Mesothelial cell of epicardium (in vitro differentiated cells): ENCODE measurements around the gene ALK. TPM values are rescaled to one million over a fixed set of nuclear protein-coding genes. Genes with fewer than 3 reads are reported as not detected.

ENCODE experiments used
- DNase-seq, 2 experiments: peaks; one replicate each; pipeline ENCODE4 v3.0.0; 2021; ENCODE audit warnings: low spot score in 2 of 2; ENCODE audit not compliant: unreplicated experiment in 2 of 2
- H3K27ac Mint-ChIP-seq: 2 replicates; pipeline ENCODE4 v1.8.0; 2021; ENCODE audit warnings: mixed read lengths
- H3K27me3 Mint-ChIP-seq: 2 replicates; pipeline ENCODE4 v1.8.0; 2021; ENCODE audit warnings: low read depth, mixed read lengths
- H3K36me3 Mint-ChIP-seq: 2 replicates; pipeline ENCODE4 v1.8.0; 2021; ENCODE audit warnings: mixed read lengths
- H3K4me1 Mint-ChIP-seq: 2 replicates; pipeline ENCODE4 v1.8.0; 2021; ENCODE audit warnings: mixed read lengths
- H3K4me3 Mint-ChIP-seq: 2 replicates; pipeline ENCODE4 v1.8.0; 2021; ENCODE audit warnings: mild to moderate bottlenecking, moderate library complexity, mixed read lengths
- H3K9me3 Mint-ChIP-seq: 2 replicates; pipeline ENCODE4 v1.8.0; 2021; ENCODE audit warnings: mixed read lengths
- CTCF ChIP-seq: fragments of 200-600 bp; sonication (generic); IDR thresholded peaks from one replicate; pipeline ENCODE4 v1.5.0; 2021; ENCODE audit warnings: antibody characterized with exemption; ENCODE audit not compliant: unreplicated experiment
- total RNA-seq: library from RNA; stranded (reverse); gene quantifications from 3 replicates; pipeline ENCODE4 v1.2.1, GENCODE V29; 2021

The ALK gene
- total RNA-seq, 1 donor from 2014 or later, result 0.13 TPM

- H3K4me3 Mint-ChIP-seq, result no peak overlapping the region
- no peak for TF ChIP-seq CTCF
Measured at GRCh38 chr2:29811378-29811777, 110.0 kb downstream of the ALK start.

GRCh38 chr2:29810956-29811355, 110.4 kb downstream of the ALK start:
- Mint-ChIP-seq H3K27ac (no peak overlapping the region), H3K27me3 (peaks cover 4% of the 10 kb centered on the region), H3K4me3 (no peak overlapping the region), H3K4me1 (peaks cover 7% of the 10 kb centered on the region), H3K36me3 (no peaks in the 10 kb centered on the region), H3K9me3 (no peaks in the 10 kb centered on the region)
- TF ChIP-seq CTCF, result no peak
- DNase-seq, result no peak

More at GRCh38 chr2:29811378-29811777, 110.0 kb downstream of the ALK start:
- H3K4me1 Mint-ChIP-seq, result peaks cover 7% of the 10 kb centered on the region
- DNase-seq, result no peak
- peaks cover 4% of the 10 kb centered on the region for H3K27me3 Mint-ChIP-seq
- no peaks in the 10 kb centered on the region for H3K9me3 Mint-ChIP-seq
- H3K27ac Mint-ChIP-seq, result no peak overlapping the region
- H3K36me3 Mint-ChIP-seq, result no peaks in the 10 kb centered on the region

GRCh38 chr2:29808321-29808720, 113.1 kb downstream of the ALK start:
- DNase-seq, result no peak
- H3K9me3 Mint-ChIP-seq, result peaks cover 6% of the 10 kb centered on the region
- H3K4me1 Mint-ChIP-seq, result peaks cover 7% of the 10 kb centered on the region
- no peak overlapping the region for H3K27ac Mint-ChIP-seq
- H3K27me3 Mint-ChIP-seq, result peaks cover 4% of the 10 kb centered on the region
- H3K36me3 Mint-ChIP-seq, result no peaks in the 10 kb centered on the region
- no peak overlapping the region for H3K4me3 Mint-ChIP-seq
- no peak for TF ChIP-seq CTCF

DNA sequence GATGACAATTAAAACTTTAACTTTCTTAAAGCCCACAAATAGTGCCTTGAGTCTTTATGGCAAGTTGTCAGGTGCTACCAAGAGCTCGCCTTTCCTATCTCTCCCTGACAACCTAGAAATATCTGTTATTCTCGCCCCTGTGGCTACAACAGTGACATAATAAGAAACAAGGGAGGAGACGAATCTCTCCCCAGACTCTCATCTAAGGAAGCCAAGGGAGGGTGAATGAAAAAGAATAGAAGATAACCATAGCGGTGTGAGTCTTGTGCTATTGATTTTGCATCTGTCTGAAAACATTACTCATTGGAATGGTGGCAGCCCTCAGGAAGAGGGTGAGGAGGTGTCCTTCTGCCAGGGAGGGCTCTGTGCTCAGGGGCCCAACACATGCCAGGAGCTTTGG, 114.3 kb downstream of the ALK start:
- Mint-ChIP-seq H3K27ac (no peak overlapping the region), H3K9me3 (peaks cover 6% of the 10 kb centered on the region), H3K36me3 (no peaks in the 10 kb centered on the region), H3K4me3 (no peak overlapping the region), H3K27me3 (peaks cover 4% of the 10 kb centered on the region), H3K4me1 (peaks cover 7% of the 10 kb centered on the region)
- TF ChIP-seq CTCF, result no peak
- DNase-seq, result no peak

GRCh38 chr2:29806461-29806860, 114.9 kb downstream of the ALK start:
- Mint-ChIP-seq H3K27ac (no peak overlapping the region), H3K9me3 (peaks cover 6% of the 10 kb centered on the region), H3K27me3 (peaks cover 6% of the 10 kb centered on the region), H3K4me3 (no peak overlapping the region), H3K36me3 (no peaks in the 10 kb centered on the region), H3K4me1 (peaks cover 9% of the 10 kb centered on the region)
- no peak for DNase-seq
- no peak for TF ChIP-seq CTCF

GRCh38 chr2:29804671-29805070, 116.7 kb downstream of the ALK start:
- H3K9me3 Mint-ChIP-seq, result peaks cover 6% of the 10 kb centered on the region
- H3K36me3 Mint-ChIP-seq, result no peaks in the 10 kb centered on the region
- H3K4me1 Mint-ChIP-seq, result peaks cover 3% of the 10 kb centered on the region
- H3K27ac Mint-ChIP-seq, result no peak overlapping the region
- H3K4me3 Mint-ChIP-seq, result no peak overlapping the region
- DNase-seq, result no peak
- peaks cover 22% of the 10 kb centered on the region for H3K27me3 Mint-ChIP-seq
- no peak for TF ChIP-seq CTCF
